Measurements from ENCODE around the gene HLA-DQB2.

Gene HLA-DQB2

DNA sequence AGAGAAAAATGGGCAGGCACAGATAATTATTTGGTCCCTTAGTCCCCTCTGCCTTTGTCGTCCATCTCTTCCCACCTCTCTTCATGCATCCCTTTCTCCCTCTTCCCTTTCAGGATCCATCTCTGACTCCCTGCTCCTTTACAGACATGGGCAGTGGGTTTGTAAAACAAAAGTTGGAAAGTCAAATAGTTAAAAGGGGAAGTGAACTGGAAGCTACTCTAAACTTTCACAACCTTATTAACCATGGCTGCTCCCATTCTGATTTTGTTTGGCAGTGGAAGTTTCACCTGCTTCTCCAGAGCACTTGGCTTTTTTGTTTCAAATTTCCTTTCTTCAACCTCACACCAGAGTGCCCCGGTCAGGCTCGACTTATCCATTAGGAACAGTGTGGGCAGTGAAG, 21.0 kb downstream of the HLA-DQB2 start:
- no peak for DNase-seq

DNA sequence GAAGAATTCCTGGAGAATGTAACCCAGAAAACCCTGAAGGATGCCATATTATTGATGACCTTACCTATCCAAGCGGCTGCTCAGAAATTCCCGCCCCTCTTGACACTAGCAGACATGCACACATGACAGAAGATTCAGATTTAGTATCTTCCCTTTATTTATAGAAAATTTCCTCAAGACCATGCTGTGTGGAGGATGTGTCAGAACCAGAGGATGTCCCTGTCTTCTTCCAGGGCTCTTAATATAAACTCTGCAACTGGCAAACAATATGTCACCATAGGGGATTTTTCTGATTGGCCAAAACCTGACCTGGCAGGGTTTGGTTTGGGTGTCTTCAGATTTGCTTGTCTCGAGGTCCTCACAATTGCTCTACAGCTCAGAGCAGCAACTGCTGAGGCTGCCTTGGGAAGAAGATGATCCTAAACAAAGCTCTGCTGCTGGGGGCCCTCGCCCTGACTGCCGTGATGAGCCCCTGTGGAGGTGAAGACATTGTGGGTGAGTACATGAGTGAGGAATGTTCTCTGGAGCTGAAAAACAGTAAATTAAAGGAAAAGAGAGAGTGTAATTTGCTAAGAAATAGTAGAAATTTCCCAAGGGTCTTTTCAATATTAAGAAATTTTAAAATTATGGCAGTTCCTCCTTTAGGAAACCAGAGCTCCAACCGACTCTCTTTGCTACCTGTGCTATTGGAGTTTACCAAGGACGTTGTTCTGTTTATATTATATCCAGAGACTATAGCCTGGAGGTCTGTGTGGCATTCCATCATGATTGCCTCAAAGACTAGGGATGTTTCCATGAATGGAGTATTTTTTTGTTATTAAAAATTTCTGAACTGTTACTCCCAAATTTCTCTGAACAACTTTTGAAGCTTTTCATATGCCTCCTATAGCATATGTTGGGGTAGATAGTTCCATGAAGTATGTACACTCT, 22.0 kb downstream of the HLA-DQB2 start, which contains the start of gene HLA-DQA2:
HLA-DQA2 (plus strand) TSS at position 361 of the 930 bp plus-strand sequence; CDS start at position 414, 53 bp downstream.
- DNase-seq: no peak

DNA sequence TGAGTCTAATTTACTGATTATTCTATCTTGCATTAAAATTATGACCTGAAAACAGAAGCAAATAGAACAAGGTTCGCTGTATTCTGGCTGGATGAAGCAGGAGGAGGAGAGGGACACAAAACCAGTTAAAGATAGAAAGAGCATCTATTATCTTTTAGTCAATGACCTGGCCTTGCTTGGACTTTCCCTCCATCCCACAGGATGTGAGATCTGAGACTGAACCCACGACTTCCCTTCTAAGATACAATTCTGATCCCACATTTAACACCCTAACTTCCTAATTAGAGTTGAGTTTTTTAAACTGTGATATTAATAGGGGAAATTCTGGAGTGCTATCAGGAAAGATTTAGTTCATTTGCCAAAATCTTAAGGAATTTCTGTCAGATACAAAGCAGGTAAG, 25.2 kb downstream of the HLA-DQB2 start:
- DNase-seq: no peak

DNA sequence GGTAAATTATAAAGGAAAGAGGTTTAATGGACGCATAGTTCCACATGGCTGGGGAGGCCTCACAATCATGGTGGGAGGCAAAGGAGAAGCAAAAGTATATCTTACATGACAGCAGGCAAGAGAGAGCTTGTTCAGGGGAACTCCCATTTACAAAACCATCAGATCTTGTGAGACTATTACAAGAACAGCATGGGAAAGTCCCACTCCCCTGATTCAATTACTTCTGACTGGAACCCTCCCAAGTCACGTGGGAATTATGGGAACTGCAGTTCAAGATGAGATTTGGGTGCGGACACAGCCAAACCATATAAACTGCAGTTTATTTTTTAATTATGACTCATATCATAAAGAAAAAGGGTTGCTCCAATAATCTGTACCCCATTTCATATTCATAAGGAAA, 44.5 kb downstream of the HLA-DQB2 start:
- DNase-seq: no peak

DNA sequence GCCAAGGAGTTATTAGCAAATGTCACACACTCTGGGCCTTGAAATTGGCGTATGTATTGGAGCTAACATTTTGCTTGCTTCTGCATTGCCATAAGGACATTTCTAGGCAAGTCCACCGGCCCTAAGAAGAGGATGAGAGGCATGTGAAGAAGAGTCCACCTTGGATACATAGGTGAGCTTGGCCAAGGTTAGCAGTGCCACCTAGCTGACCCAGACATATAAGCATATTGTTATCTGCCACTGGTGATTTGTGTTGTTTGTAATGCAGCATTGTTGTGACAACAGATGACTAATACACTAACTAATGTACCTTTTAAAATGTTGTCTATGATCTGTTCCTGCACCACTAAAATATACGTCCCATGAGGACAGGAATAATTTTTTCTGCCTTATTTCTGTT, 46.9 kb downstream of the HLA-DQB2 start:
- DNase-seq: no peak

DNA sequence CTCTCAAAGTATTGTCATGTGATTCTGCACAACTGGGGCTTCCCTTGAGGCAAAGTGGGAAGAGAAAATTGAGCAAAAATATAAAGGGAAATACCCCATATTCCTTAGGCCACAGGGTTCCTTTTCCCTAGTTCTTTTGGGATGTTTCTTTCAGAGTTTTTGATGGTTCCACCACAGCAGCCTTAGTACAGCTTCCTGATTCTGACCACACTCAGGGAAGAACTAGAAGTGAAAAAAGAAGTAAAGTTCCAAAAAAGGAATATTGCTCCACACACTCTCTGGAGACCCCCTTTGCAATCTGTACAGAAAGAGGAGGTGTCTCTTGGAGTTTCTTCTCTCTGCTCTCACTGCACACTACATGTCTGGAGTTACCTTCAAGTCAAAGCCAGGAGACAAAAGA, 50.1 kb downstream of the HLA-DQB2 start:
- no peak for DNase-seq

DNA sequence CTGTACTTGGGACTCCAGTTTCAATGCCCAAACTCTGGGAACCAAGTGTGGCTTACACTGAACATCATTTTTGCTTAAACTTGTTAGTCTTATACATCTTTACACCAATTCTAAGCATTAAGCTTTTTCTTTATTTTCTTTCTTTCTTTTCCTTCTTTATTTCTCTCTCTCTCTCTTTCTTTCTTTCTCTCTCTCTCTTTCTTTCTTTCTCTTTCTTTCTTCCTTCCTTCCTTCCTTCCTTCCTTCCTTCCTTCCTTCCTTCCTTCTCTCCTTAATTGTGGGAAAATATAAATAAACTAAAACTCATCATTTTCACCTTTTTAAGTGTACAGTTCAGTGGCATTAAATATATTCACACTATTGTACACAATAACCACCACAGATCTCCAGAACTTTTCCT, 53.7 kb downstream of the HLA-DQB2 start:
- no peak for DNase-seq

All from activated CD4-positive, alpha-beta T cell treated with anti-CD3 and anti-CD28 coated beads, Interleukin-2, amount 50 U/mL, for 16 hours (primary cell).